Ovary (tissue), 9 donors: Measurements from ENCODE around the gene KLF1. TPM values are rescaled to one million over a fixed set of nuclear protein-coding genes. Genes with fewer than 3 reads are reported as not detected.
"Not testable (repeated sequence)": the region's sequence is repeated elsewhere in the genome, so short reads cannot be mapped to it uniquely, and the experiment has no call there.

ENCODE experiments used
- DNase-seq, 5 donors: peaks; one replicate each; pipeline ENCODE4 v3.0.0-alpha.2; 2019 to 2020
- H3K27ac ChIP-seq, 2 donors: fragments of 200-600 bp; one replicate each; pipeline versions ENCODE4 v1.5.1 to v1.8.0; 2019 to 2022
- H3K27me3 ChIP-seq: fragments of 200-600 bp; one replicate; pipeline ENCODE4 v1.8.0; 2022
- H3K36me3 ChIP-seq: fragments of 200-600 bp; sonication (generic); one replicate; pipeline ENCODE4 v1.5.1; 2019
- H3K4me1 ChIP-seq: one replicate; pipeline ENCODE4 v1.8.1; 2013; ENCODE audit warnings: mild to moderate bottlenecking, moderate library complexity; ENCODE audit not compliant: insufficient read depth
- H3K4me3 ChIP-seq: fragments of 200-600 bp; sonication (generic); one replicate; pipeline ENCODE4 v1.5.1; 2017
- H3K9me3 ChIP-seq, 2 donors: fragments of 200-600 bp in 1 of 2; sonication (generic) in 1 of 2; one replicate each; pipeline versions ENCODE4 v1.5.1 to v1.8.1; 2013 to 2019; ENCODE audit warnings: mild to moderate bottlenecking in 1 of 2, moderate library complexity in 1 of 2
- EP300 ChIP-seq: sonication (generic); formaldehyde crosslinking; IDR thresholded peaks from one replicate; pipeline ENCODE4 v1.6.1; 2017; ENCODE audit warnings: antibody characterized with exemption
- POLR2A ChIP-seq: fragments of 450-650 bp; IDR thresholded peaks from one replicate; pipeline ENCODE4 v1.6.1; 2017; ENCODE audit warnings: antibody characterized with exemption, mild to moderate bottlenecking, moderate library complexity
- WGBS, 3 donors: extraction: QIAGEN DNeasy Blood & Tissue Kit in 1 of 3; methylation state at CpG; one replicate each; pipeline versions ENCODE4 v1.1.5 to v1.1.7; 2013 to 2017; 5-methylcytosine and 5-hydroxymethylcytosine counted together
- intact Hi-C, 4 donors: fragments of 100-400 bp; cut with DNase I; formaldehyde crosslinking; loops; one replicate each; pipeline versions ENCODE4 v1.11.0 to v1.15.1; 2022 to 2023
- polyA plus RNA-seq, 2 donors: library from polyadenylated mRNA; stranded (reverse); fragments of 200-250 nt in 1 of 2; fragments of 350-450 nt in 1 of 2; fragmentation: Illumina TruSeq in 1 of 2; extraction: RNeasy Lipid Tissue Mini Kit (QIAGEN cat#74804) in 1 of 2; gene quantifications; one replicate each; pipeline ENCODE4 v1.2.3, GENCODE V29; 2013 to 2014
- total RNA-seq, 7 donors: library from RNA; depleted of rRNA in 2 of 7; stranded (reverse); fragments of >200 nt in 2 of 7; fragmentation: NEBNext Ultra II Directional in 3 of 7; extraction: Animal tissue kit (Norgen Biotek cat#: 25700) in 3 of 7; gene quantifications; one replicate each; pipeline versions ENCODE4 v1.1.0 to v1.2.4, GENCODE V29; 2016 to 2023
- TF ChIP-seq, protein P1 (sequence below), 3 donors: fragments of 450-650 bp in 2 of 3; fragments of 200-600 bp in 1 of 3; IDR thresholded peaks; one replicate each; pipeline versions ENCODE4 v1.5.1 to v1.8.0; 2016 to 2022; ENCODE audit warnings: antibody characterized with exemption in 3 of 3, mild to moderate bottlenecking in 1 of 3
- donor health status: DM: no; HTN: no; CAD: no; lungs with moderate emphysema.
- donor health status: DM: no; HTN: no; CAD: no.
- donor health status: Bipolar disorder and iron deficiency.
- donor health status: DM: yes; HTN: yes; CAD: no.
- donor health status: DM: no; HTN: no; CAD: no.
- donor health status: DM: yes; HTN: yes; CAD: no.

Gene KLF1
- total and polyA plus RNA-seq, 9 donors = 0.13 TPM; not detected in 8

DNA sequence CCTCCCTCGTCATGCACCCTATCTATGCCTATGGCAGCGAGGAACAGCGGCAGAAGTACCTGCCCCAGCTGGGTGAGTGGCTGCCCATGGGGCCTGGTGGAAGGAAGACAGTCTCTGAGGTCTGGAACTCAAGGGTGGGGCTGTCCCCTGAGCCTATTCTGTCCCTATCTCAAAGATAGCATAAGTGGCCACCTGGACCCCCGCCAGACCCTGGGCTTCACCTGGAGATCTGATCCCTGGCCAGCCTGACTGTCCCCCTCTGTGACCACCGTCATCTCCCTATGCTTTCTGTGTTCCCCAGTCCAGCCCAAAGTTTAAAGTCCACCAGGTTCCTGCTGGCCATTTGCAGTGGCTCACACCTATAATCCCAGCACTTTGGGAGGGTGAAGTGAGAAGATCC lies 6.6 kb upstream of the KLF1 start:
- no peak overlapping the region for H3K4me3 ChIP-seq
- intact Hi-C loops = no loop called here

DNA sequence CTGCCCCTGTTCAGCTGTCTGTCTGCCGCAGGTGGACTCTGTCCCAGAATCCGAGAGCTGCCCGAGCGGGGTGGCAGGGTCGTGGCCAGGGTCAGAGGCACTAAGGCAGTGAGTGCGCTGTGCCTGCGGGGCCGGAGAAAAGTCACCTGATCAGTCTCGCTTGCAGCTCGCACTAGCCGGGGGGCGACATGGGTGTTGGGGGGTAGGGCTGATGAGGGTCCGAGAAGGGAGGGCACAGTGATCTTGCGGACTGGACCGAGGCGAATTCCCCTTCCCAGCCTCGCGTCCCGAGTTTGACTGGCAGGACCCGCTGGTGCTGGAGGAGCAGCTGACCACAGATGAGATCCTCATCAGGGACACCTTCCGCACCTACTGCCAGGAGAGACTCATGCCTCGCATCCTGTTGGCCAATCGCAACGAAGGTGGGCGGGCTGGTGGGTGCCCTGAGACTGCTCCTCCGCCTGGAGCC lies 4.6 kb upstream of the KLF1 start:
- Histone ChIP-seq H3K4me3 (peak overlapping the region; percentile 95), H3K27ac (peak overlapping the region in 1 of 2 donors; percentile 70), H3K9me3 (no peaks in the 10 kb centered on the region), H3K4me1 (peaks cover 5% of the 10 kb centered on the region), H3K27me3 (no peaks in the 10 kb centered on the region), H3K36me3 (no peaks in the 10 kb centered on the region)
- intact Hi-C loops = no loop called here
- peak in 1 of 5 donors; percentile 53 for DNase-seq
- 4 to 7% (median 5%) methylated on average over 26 of the region's 26 CpGs for WGBS, 3 donors
- TF ChIP-seq, protein P1, sequence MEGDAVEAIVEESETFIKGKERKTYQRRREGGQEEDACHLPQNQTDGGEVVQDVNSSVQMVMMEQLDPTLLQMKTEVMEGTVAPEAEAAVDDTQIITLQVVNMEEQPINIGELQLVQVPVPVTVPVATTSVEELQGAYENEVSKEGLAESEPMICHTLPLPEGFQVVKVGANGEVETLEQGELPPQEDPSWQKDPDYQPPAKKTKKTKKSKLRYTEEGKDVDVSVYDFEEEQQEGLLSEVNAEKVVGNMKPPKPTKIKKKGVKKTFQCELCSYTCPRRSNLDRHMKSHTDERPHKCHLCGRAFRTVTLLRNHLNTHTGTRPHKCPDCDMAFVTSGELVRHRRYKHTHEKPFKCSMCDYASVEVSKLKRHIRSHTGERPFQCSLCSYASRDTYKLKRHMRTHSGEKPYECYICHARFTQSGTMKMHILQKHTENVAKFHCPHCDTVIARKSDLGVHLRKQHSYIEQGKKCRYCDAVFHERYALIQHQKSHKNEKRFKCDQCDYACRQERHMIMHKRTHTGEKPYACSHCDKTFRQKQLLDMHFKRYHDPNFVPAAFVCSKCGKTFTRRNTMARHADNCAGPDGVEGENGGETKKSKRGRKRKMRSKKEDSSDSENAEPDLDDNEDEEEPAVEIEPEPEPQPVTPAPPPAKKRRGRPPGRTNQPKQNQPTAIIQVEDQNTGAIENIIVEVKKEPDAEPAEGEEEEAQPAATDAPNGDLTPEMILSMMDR (IDR thresholded peaks at IDR 0.05) = no peak
- no peak for TF ChIP-seq EP300
- no peak for TF ChIP-seq POLR2A

More for the DNA sequence above, 6.6 kb upstream of the KLF1 start:
- Histone ChIP-seq H3K4me1 (peaks cover 5% of the 10 kb centered on the region), H3K9me3 (no peaks in the 10 kb centered on the region), H3K27ac (no peak overlapping the region), H3K36me3 (no peaks in the 10 kb centered on the region), H3K27me3 (no peaks in the 10 kb centered on the region)
- no peak for DNase-seq
- TF ChIP-seq EP300 (no peak), POLR2A (no peak)
- TF ChIP-seq, protein P1 (IDR thresholded peaks at IDR 0.05) = no peak
- WGBS, 3 donors = 90 to 93% (median 93%) methylated on average over 5 of the region's 5 CpGs

DNA sequence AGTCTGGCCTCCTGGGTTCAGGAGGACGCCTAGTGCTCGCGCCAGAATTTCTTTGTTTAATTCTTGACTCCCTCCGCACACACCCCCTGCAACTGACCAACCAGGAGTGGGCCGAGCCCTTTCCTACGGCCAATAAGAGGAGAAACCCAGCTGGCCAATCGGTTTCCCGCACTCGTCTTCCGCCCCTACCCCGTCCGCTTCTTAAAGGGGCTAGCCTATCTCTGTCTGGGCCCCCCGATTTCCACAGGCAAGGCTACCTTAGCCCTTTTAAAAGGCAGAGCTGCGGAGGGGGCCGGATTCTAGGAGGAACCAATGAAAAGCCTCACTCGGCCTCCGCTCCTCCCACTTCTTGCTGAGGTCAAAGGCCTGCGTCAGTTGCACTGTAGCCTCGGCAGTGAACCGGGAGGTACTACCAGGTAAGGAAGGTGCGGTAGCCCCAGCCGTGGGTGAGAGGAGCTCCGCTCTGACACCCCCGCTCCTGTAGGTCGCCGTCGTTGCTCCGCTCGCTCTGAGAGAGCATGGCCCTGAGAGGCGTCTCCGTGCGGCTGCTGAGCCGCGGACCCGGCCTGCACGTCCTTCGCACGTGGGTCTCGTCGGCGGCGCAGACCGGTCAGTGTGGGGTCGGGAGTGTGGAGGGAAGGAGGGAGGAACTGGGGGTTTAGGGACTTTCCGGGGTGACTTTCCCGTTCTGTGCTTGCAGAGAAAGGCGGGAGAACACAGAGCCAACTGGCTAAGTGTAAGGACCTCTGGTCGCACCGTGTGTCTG lies 4.0 kb upstream of the KLF1 start, which contains the start of gene GCDH:
Gene GCDH (plus strand): TSS at position 374 of the 766 bp plus-strand sequence. CDS start 145 bp downstream, at position 519.
- peak within 1 kb of the TSS in 1 of 2 donors; percentile 70 for H3K27ac ChIP-seq
- H3K9me3 ChIP-seq = no peaks in the 10 kb centered on the region
- intact Hi-C loops = no loop called here
- H3K4me3 ChIP-seq = peak within 1 kb of the TSS; percentile 95
- H3K36me3 ChIP-seq = no peaks in the 10 kb centered on the region
- no peaks in the 10 kb centered on the region for H3K27me3 ChIP-seq
- peaks cover 5% of the 10 kb centered on the region for H3K4me1 ChIP-seq
- TF ChIP-seq, protein P1 (IDR thresholded peaks at IDR 0.05) = no peak
- TF ChIP-seq POLR2A = peak; percentile 58
- 0 to 1% (median 0%) methylated on average over 48 to 49 of the region's 49 CpGs for WGBS, 3 donors
- peak; percentile 94 to 98 (median 95) for DNase-seq

DNA sequence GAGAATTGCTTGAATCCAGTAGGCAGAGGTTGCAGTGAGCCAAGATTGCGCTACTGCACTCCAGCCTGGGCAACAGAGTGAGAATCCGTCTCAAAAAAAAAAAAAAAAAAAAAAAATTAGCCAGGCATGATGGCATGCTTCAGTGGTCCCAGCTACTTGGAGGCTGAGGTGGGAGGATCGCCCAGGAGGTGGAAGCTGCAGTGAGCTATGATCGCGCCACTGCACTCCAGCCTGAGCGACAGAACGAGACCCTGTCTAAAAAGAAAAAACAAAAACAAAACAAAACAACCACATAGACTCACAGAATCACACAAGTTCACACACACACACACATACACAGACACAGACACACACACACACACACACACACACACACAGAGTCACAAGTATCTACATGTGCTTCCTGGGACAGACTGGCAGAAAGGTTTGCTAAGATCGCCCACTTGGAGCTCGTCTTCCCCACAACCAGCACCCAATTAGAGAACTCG lies 3.3 kb upstream of the KLF1 start:
- H3K4me1 ChIP-seq, DNase-seq, H3K4me3 ChIP-seq, H3K9me3 ChIP-seq, intact Hi-C loops, H3K27me3 ChIP-seq, H3K36me3 ChIP-seq: not testable (repeated sequence)
- 24 to 28% (median 25%) methylated on average over 10 of the region's 10 CpGs for WGBS, 3 donors
- peak overlapping the region in 1 of 2 donors; percentile 70 for H3K27ac ChIP-seq
